Naive thymus-derived CD8-positive, alpha-beta T cell (primary cell): Measurements from ENCODE around the gene STX10. TPM values are rescaled to one million over a fixed set of nuclear protein-coding genes. Genes with fewer than 3 reads are reported as not detected.
"Not testable (repeated sequence)": the region's sequence is repeated elsewhere in the genome, so short reads cannot be mapped to it uniquely, and the experiment has no call there.

Experiments used
- ATAC-seq, 2 donors: fragments of 150-1000 bp; cut with Tn5 transposase in 1 of 2; sonication (Bioruptor Pico), chemical (Tn5 transposase) in 1 of 2; 1 replicate in 1 of 2; 2 replicates in 1 of 2; pipeline ENCODE4 v1.10.0; 2021; ENCODE audit warnings: mild to moderate bottlenecking in 2 of 2, moderate library complexity in 2 of 2
- POLR2A ChIA-PET: fragments of 350-600 bp; sonication (Branson Sonifier 250); formaldehyde crosslinking; loops from one replicate; lab custom pipeline; 2021; ENCODE audit warnings: antibody characterized with exemption; lab: Charles Lee
- DNase-seq, 10 donors: peaks; one replicate each; pipeline versions ENCODE4 v3.0.0 to v3.0.0-alpha.2; 2020 to 2022
- H3K27ac Mint-ChIP-seq, 10 donors: one replicate each; pipeline ENCODE4 v1.8.0; 2020 to 2022; ENCODE audit warnings: mild to moderate bottlenecking in 10 of 10, mixed read lengths in 10 of 10, moderate library complexity in 4 of 10, inconsistent platforms in 1 of 10
- H3K27me3 Mint-ChIP-seq, 5 donors: one replicate each; pipeline ENCODE4 v1.8.0; 2021 to 2022; ENCODE audit warnings: mixed read lengths in 5 of 5
- H3K36me3 Mint-ChIP-seq, 3 donors: one replicate each; pipeline ENCODE4 v1.8.0; 2020 to 2022; ENCODE audit warnings: mixed read lengths in 3 of 3, mild to moderate bottlenecking in 2 of 3, inconsistent platforms in 1 of 3
- H3K4me1 Mint-ChIP-seq, 4 donors: one replicate each; pipeline ENCODE4 v1.8.0; 2021 to 2022; ENCODE audit warnings: mixed read lengths in 4 of 4
- H3K4me3 Mint-ChIP-seq, 10 donors: one replicate each; pipeline ENCODE4 v1.8.0; 2020 to 2022; ENCODE audit warnings: mild to moderate bottlenecking in 10 of 10, mixed read lengths in 10 of 10, moderate library complexity in 6 of 10, inconsistent platforms in 1 of 10
- H3K9me3 Mint-ChIP-seq, 9 donors: one replicate each; pipeline ENCODE4 v1.8.0; 2020 to 2022; ENCODE audit warnings: mixed read lengths in 9 of 9, mild to moderate bottlenecking in 3 of 9, inconsistent platforms in 1 of 9, moderate library complexity in 1 of 9
- polyA plus RNA-seq, 3 donors: library from polyadenylated mRNA; unstranded; fragments of 300-500 nt; fragmentation: Illumina TruSeq; gene quantifications; one replicate each; pipeline ENCODE4 v1.2.3, GENCODE V29; 2021
- total RNA-seq, 8 experiments: library from RNA in 2 of 8; stranded (reverse) in 2 of 8; gene quantifications; one replicate each; pipeline ENCODE4 v1.2.3 and lab custom pipeline; 2021 to 2026

Gene STX10
- total RNA-seq (10 to 100 TPM; 60.2 to 62.8 TPM), polyA plus RNA-seq (10 to 100 TPM; 36.1 to 56.2 (median 50.2) TPM), total RNA-seq (lab: John Stamatoyannopoulos, UW) (26.6 to 54.8 (median 43.2) reads per million in 6 experiments)

GRCh38 chr19:13150187-13150930, at the start of gene STX10, which contains the start of gene IER2:
Gene STX10 (minus strand): TSS chr19:13150375. CDS start chr19:13150173, 202 bp downstream.
Gene IER2 (plus strand): TSS chr19:13150411. CDS start chr19:13153187, 2,776 bp downstream.
- peak within 1 kb of the TSS; percentile 93 to 99 (median 98) for H3K4me3 Mint-ChIP-seq
- DNase-seq (peak; percentile 84 to 95 (median 91)), ATAC-seq (peak; percentile 54 to 60)
- peaks cover 0 to 8% (median 0%) of the 10 kb centered on the region in 9 donors for H3K9me3 Mint-ChIP-seq
- H3K36me3 Mint-ChIP-seq, result peaks cover 11 to 20% (median 19%) of the 10 kb centered on the region in 3 donors
- H3K27me3 Mint-ChIP-seq, result peaks cover 0 to 3% (median 0%) of the 10 kb centered on the region in 5 donors
- peaks cover 23 to 44% (median 27%) of the 10 kb centered on the region in 4 donors for H3K4me1 Mint-ChIP-seq
- H3K27ac Mint-ChIP-seq, result peak within 1 kb of the TSS; percentile 92 to 100 (median 98)
- POLR2A ChIA-PET, result interaction anchor here (0.9 to 13.4 kb wide), 11 partner anchors 9 to 358 kb away, joined by 3 to 918 read pairs (median 6); partner anchors contain the start of gene NACC1

- ATAC-seq (no peak), DNase-seq (no peak)
- no peak overlapping the region for H3K4me3 Mint-ChIP-seq
- POLR2A ChIA-PET, result interaction anchor here (0.6 to 1.3 kb wide), 2 partner anchors 9 to 46 kb away, joined by 3 read pairs; no protein-coding TSS in a partner anchor
- H3K4me1 Mint-ChIP-seq, result peaks cover 4 to 21% (median 16%) of the 10 kb centered on the region in 4 donors
- H3K27me3 Mint-ChIP-seq, result no peaks in the 10 kb centered on the region
- H3K27ac Mint-ChIP-seq, result peak overlapping the region in 2 of 10 donors; percentile 32 to 39
- H3K9me3 Mint-ChIP-seq, result no peaks in the 10 kb centered on the region
- no peaks in the 10 kb centered on the region for H3K36me3 Mint-ChIP-seq
Observed at GRCh38 chr19:13198634-13199033, 48.5 kb upstream of the STX10 start.

- DNase-seq, result peak in 5 of 10 donors; percentile 24 to 39 (median 34)
- H3K27ac Mint-ChIP-seq, result peak overlapping the region in 8 of 10 donors; percentile 15 to 84 (median 60)
- no peak overlapping the region for H3K4me3 Mint-ChIP-seq
Observed at GRCh38 chr19:13195678-13196077, 45.5 kb upstream of the STX10 start.

GRCh38 chr19:13190781-13191540, 40.8 kb upstream of the STX10 start:
- no peak for ATAC-seq
- Mint-ChIP-seq H3K4me1 (peaks cover 11 to 51% (median 36%) of the 10 kb centered on the region in 4 donors), H3K27me3 (no peaks in the 10 kb centered on the region), H3K27ac (peak overlapping the region in 1 of 10 donors; percentile 14), H3K36me3 (no peaks in the 10 kb centered on the region), H3K9me3 (no peaks in the 10 kb centered on the region), H3K4me3 (no peak overlapping the region)
- DNase-seq, result no peak
- POLR2A ChIA-PET, result interaction anchor here (0.8 to 1.4 kb wide), 3 partner anchors 9 to 39 kb away, joined by 3 to 4 read pairs (median 3); no protein-coding TSS in a partner anchor

More at GRCh38 chr19:13195678-13196077, 45.5 kb upstream of the STX10 start:
- peak in 1 of 2 donors; percentile 50 for ATAC-seq
- Mint-ChIP-seq H3K9me3 (no peaks in the 10 kb centered on the region), H3K4me1 (peaks cover 5 to 34% (median 20%) of the 10 kb centered on the region in 4 donors), H3K36me3 (no peaks in the 10 kb centered on the region), H3K27me3 (no peaks in the 10 kb centered on the region)
- POLR2A ChIA-PET, result interaction anchor here (0.6 to 6.1 kb wide), 7 partner anchors 11 to 46 kb away, joined by 3 to 108 read pairs (median 6); partner anchors contain the start of genes IER2 and STX10

GRCh38 chr19:13189600-13189999, 39.4 kb upstream of the STX10 start:
- Mint-ChIP-seq H3K27ac (peak overlapping the region in 2 of 10 donors; percentile 22 to 67), H3K4me3 (no peak overlapping the region), H3K9me3 (no peaks in the 10 kb centered on the region)

GRCh38 chr19:13187419-13187818, 37.2 kb upstream of the STX10 start:
- H3K27me3 Mint-ChIP-seq, result no peaks in the 10 kb centered on the region
- H3K27ac Mint-ChIP-seq, result peak overlapping the region in 8 of 10 donors; percentile 35 to 88 (median 58)
- H3K36me3 Mint-ChIP-seq, result no peaks in the 10 kb centered on the region
- H3K4me1 Mint-ChIP-seq, result peaks cover 11 to 33% (median 22%) of the 10 kb centered on the region in 4 donors
- no peaks in the 10 kb centered on the region for H3K9me3 Mint-ChIP-seq
- POLR2A ChIA-PET, result interaction anchor here (0.7 to 0.9 kb wide), 2 partner anchors 30 to 301 kb away, joined by 3 to 5 read pairs; no protein-coding TSS in a partner anchor
- DNase-seq, result no peak
- H3K4me3 Mint-ChIP-seq, result peak overlapping the region in 8 of 10 donors; percentile 2 to 74 (median 50)
- no peak for ATAC-seq

More at GRCh38 chr19:13189600-13189999, 39.4 kb upstream of the STX10 start:
- POLR2A ChIA-PET, result interaction anchor here (0.6 to 1.4 kb wide), 5 partner anchors 8 to 85 kb away, joined by 3 to 6 read pairs (median 3); no protein-coding TSS in a partner anchor
- no peak for ATAC-seq
- H3K27me3 Mint-ChIP-seq, result no peaks in the 10 kb centered on the region
- no peak for DNase-seq
- peaks cover 13 to 43% (median 32%) of the 10 kb centered on the region in 4 donors for H3K4me1 Mint-ChIP-seq
- no peaks in the 10 kb centered on the region for H3K36me3 Mint-ChIP-seq

- not testable (repeated sequence) for ATAC-seq, DNase-seq, H3K36me3 Mint-ChIP-seq, H3K27ac Mint-ChIP-seq, H3K27me3 Mint-ChIP-seq, H3K9me3 Mint-ChIP-seq
- Mint-ChIP-seq H3K4me1 (peaks cover 16 to 39% (median 29%) of the 10 kb centered on the region in 4 donors), H3K4me3 (peak overlapping the region in 1 of 10 donors; percentile 16)
- POLR2A ChIA-PET, result interaction anchor here (1.1 to 1.8 kb wide), 3 partner anchors 17 to 34 kb away, joined by 3 to 8 read pairs (median 6); no protein-coding TSS in a partner anchor
Observed at GRCh38 chr19:13186688-13187087, 36.5 kb upstream of the STX10 start.

GRCh38 chr19:13185763-13186657, 35.8 kb upstream of the STX10 start:
- not testable (repeated sequence) for ATAC-seq, H3K9me3 Mint-ChIP-seq, DNase-seq, H3K36me3 Mint-ChIP-seq, H3K27me3 Mint-ChIP-seq
- POLR2A ChIA-PET, result interaction anchor here (1.0 to 1.8 kb wide), 4 partner anchors 8 to 33 kb away, joined by 3 to 8 read pairs (median 4); no protein-coding TSS in a partner anchor
- H3K4me3 Mint-ChIP-seq, result peak overlapping the region in 3 of 10 donors; percentile 14 to 33 (median 16)
- H3K27ac Mint-ChIP-seq, result peak overlapping the region in 5 of 10 donors; percentile 34 to 81 (median 68)
- peaks cover 16 to 38% (median 32%) of the 10 kb centered on the region in 4 donors for H3K4me1 Mint-ChIP-seq

- H3K27ac Mint-ChIP-seq, DNase-seq, H3K36me3 Mint-ChIP-seq, ATAC-seq, H3K4me3 Mint-ChIP-seq, H3K27me3 Mint-ChIP-seq, H3K9me3 Mint-ChIP-seq: not testable (repeated sequence)
- POLR2A ChIA-PET, result interaction anchor here (1.0 to 24.2 kb wide), 5 partner anchors 9 to 32 kb away, joined by 3 to 918 read pairs (median 8); partner anchors contain the start of genes IER2 and STX10
- H3K4me1 Mint-ChIP-seq, result peaks cover 26 to 45% (median 42%) of the 10 kb centered on the region in 4 donors
Observed at GRCh38 chr19:13184926-13185325, 34.8 kb upstream of the STX10 start.

GRCh38 chr19:13181747-13182388, 31.7 kb upstream of the STX10 start:
- Mint-ChIP-seq H3K4me3 (peak overlapping the region; percentile 37 to 81 (median 66)), H3K4me1 (peaks cover 23 to 42% (median 36%) of the 10 kb centered on the region in 4 donors), H3K27me3 (no peaks in the 10 kb centered on the region), H3K27ac (peak overlapping the region; percentile 51 to 92 (median 80)), H3K9me3 (no peaks in the 10 kb centered on the region), H3K36me3 (no peaks in the 10 kb centered on the region)
- DNase-seq (peak in 4 of 10 donors; percentile 19 to 58 (median 28)), ATAC-seq (peak; percentile 60 to 78)
- POLR2A ChIA-PET, result interaction anchor here (0.6 to 24.2 kb wide), 10 partner anchors 8 to 82 kb away, joined by 3 to 918 read pairs (median 4); partner anchors contain the start of genes IER2 and STX10
